GM19455 (cell line): ENCODE data around the gene MAP4.

Source experiments
- ATAC-seq: cut with Tn5 transposase; IDR thresholded peaks from one replicate; pipeline ENCODE4 v1.9.1; 2021; ENCODE audit not compliant: unreplicated experiment

MAP4 gene

DNA sequence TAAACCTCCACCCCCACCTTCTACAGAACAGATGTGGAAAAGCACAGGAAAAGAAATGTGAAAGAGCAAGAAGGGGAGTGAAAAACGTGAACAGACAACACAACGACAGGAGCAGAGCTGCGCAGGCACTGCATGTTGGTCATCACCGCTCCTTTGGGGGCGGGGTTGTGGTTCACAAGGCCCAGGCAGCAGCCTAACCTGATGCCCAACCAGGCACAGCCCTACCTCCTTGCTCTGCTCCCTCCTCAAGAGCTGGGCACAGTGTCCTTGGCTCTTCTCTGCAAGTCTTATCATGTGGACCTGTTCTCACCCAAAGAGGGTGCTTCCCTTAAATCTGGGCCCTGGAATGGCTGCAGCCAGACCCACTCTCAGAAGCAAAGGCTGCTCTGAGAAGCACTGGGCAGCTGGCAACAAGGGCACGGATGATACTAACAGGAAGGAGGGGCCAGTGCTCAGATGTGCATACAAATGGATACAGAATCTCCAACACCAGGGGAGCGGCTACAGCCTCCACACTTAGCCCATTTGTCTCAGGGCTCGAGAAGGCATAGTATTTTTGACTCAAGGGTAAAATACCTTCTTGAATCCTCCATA is 148.7 kb downstream of the MAP4 start:
- no peak for ATAC-seq

DNA sequence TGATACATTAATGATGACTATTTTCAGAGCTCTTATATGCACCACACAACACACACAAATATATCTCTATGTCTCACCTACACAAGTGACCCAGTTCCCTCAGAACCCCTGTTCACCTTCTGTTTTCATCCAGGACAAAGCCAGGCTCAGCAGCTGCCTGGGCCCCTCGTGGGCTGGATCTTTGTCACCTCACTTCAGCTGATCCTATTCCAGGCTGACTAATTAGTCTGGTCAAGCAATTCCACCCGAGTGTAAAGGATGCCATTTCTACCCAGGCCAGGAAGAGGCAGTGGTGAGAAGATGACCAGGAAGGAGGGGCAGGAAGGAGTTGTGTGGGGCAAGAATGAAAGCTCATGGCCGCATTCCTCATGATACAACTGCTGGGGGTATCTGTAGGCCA is 151.0 kb downstream of the MAP4 start:
- ATAC-seq: no peak

DNA sequence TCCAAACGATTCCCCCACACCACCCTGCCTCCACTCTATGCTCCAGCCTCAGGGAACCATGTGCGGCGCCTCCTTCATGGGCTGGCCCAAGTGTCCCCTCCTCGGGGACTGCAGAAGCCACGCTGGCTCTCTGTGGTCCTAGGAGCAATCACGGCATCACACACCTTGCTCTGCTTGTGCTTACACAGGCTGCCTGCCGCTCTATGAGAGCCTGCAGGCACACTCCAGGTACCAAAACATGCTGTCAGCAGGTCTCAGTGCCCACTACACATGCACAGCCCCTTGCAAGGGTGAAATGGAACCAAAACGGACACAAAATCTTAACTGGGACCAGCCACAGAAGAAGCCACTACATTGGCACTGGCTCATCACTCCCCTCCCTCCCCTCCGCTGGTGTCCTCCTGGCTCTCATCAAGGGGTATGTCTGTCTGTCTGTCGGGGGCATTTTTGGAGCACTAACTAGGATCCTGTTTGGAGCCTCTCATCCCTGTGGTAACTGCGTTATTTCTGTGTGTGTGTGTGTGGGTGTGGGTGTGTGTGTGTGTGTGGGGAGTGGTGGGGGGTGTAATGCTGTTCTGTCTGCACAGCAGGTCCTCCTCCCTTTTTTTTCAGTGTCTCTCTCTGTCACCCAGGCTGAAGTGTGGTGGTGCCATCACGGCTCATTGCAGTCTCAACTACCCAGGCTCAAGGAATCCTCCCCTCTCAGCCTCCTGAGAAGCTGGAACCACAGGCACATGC is 152.7 kb downstream of the MAP4 start:
- ATAC-seq: no peak

DNA sequence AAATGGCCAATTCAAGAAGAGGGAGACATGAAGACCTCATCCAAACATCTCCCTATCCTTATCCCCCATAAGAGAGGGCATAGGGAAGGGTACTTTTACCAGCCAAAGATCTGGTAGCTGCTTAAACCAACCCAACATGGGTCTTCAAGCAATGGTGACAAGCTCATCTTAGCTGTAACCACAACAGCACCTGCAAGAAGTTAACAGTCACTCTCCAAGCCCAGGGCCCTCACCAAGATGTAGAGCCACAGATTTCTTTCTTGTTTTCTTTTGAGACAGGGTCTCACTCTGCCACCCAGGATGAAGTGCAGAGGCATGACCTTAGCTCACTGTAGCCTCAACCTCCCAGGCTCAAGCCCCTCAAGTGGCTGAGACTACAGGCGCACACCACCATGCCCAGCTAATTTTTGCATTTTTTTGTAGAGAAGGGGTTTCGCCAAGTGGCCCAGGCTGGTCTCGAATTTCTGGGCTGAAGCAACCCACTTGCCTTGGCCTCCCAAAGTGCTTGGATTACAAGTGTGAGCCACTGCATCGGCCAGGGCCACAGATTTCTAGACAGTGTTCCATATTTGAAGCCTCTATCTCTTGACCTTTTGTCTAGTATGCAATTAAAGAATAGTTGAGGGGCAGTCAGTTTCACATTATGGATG is 156.1 kb downstream of the MAP4 start:
- ATAC-seq: no peak

DNA sequence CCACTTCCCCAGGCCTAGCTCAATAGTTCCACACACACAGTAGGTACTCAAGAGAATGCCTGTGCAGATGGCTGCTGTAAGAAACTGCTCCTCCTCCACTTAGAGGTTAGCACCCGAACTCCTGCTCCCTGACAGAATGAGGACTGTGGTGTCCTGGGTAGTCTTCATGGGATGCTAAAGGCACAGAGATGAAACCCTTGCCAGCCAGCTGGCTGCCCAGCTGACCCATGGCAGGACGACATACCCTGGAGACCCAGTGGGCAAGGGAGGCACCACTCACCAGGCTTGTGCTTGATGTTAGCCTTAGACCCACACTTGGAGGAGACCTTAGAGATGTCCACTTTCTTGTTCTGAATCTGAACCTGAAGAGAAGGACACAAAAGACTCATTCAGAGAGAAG is 159.1 kb downstream of the MAP4 start:
- no peak for ATAC-seq

- no peak for ATAC-seq
Measured at GRCh38 chr3:47856669-47857068, 159.5 kb downstream of the MAP4 start.

DNA sequence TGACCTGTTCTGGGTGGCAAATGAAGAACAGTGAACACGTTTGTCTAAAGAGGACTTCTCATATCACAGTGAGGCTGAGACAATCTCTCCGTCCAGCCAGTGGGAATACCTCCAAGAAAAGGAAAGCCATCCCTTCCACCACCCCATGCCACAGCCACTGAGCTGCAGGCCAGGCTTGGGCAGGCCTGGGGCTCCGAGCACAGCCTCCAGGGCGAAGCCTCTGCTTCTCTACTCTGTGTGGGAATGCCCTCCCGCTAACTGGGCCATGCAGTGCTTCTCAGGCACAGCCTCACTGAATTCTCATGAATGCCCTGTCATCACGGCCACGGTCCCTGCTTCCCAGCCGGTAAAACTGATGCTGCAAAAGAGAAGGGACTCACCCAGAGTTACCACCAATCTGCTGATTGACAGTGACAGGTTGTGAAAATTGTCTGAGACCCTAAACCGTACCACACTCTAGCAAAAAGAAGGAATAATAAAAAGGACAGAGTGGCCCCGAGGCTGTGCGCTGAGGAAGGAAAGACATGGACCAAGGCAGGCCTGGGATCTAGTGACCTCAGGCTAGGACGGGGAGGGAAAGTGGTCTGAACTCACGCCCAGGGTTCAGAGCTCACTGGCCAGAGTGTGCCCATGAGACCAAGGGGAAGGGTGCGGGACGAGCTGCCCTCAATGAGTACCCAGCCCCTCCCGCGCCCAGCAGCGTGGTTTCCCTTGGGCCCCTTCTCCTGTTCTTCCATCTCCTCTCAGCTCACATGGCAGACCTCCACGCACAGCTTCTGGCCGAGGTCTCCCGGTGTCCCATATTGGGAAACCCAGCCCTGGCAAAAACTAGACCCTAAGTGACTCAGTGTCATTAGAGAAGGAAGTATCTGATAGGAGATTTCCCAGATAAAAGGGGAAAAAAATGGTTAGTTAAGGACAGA is 160.5 kb downstream of the MAP4 start:
- no peak for ATAC-seq

- no peak for ATAC-seq
Measured at GRCh38 chr3:47854720-47855455, 161.3 kb downstream of the MAP4 start.

DNA sequence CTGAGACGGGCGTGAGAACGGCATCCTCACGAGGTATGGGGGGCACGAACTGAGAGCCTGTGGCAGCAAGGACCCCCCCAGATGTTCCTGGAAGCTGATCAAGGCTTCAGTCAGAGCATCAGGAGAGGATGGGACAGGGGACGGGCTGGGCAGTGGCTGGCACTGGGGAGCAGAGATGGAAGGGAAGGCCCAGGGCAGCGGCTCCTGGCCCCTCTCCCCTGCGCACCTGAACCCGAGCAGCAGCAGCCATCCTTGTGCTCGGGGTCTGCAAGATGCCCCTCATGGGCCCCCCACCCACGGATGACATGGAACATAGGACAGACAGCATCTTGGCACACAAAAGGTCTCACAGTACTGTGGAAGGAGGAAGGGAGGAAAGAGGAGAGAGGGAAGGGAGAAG is 161.9 kb downstream of the MAP4 start:
- ATAC-seq: no peak

GRCh38 chr3:47852604-47853602 is 163.3 kb downstream of the MAP4 start:
- ATAC-seq: no peak

GRCh38 chr3:47851888-47852603 is 164.2 kb downstream of the MAP4 start:
- no peak for ATAC-seq

DNA sequence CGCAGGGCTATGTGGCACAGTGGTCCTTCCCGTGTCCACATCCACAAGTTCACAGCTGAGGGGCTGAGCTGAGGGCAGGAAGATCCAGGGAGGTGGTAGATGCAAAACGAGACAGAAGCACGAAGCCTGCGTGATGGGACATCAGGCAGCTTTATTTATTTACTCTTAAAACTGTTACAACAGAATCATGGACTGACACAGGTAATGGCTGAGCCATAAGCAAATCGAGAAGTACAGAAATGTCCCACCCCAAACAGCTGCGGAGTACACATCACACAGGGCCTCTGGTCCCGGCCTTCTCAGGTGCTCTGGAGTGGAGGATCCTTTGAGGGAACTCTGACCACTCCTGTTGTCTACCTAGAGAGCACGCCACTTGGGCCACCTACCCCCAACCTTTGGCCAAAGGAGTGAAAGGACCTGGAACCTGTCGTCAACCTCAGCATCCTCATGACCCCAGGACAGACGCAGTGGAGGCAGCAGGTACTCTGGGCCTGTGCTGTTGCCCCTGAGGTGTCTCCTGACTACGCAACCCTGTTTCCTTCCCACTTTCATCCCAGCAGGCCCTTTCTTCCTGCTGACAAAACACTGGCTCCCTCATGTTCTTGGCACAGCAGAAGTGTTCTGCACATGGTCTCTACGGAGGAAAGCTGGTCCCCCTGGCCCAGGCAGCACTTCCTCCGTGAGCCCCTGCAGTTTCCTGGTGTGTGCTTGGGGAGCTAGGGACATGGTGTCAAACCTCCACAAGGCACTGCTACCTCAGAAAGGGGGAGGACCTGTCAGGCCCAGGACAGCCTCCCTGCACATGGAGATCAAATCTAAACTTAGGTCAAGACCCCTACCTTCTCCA is 165.4 kb downstream of the MAP4 start:
- ATAC-seq: no peak

DNA sequence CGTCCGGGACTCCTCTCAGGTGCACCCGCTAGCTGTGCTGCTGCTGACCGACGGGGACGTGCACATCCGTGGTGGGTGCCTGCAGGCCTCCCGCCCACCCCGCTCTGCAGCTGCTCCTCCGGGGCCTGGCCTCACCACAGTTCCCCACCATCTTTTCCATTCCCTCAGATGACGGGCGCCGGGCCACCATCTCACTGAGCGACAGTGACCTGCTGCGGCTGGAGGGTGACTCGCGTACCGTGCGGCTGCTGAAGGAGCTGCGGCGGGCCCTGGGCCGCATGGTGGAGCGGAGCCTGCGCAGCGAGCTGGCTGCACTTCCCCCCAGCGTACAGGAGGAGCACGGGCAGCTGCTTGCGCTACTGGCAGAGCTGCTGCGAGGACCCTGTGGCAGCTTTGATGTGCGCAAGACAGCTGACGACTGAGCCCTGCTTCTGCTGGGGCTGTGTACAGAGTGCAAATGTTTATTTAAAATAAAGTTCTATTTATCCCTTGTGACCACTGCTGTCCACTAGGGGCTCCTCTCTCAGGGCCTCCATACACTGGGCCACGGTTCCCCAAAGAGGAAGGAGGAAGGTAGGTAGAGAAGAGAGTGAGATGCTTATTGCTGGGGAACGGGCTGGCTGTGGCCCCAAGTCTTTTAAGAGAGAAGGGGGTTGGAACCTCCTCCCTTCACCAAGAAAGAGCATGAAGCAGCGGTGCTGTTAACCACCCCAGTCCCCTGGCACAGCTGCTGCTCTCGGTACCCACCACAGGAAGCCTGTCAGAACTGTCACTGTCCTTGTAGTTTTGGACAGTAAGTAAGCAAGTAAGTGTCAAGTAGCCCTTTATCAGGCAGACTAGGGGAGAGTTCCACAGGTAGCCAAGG is 166.3 kb downstream of the MAP4 start:
- no peak for ATAC-seq

- no peak for ATAC-seq
Measured at GRCh38 chr3:47849186-47849698, 167.0 kb downstream of the MAP4 start.

DNA sequence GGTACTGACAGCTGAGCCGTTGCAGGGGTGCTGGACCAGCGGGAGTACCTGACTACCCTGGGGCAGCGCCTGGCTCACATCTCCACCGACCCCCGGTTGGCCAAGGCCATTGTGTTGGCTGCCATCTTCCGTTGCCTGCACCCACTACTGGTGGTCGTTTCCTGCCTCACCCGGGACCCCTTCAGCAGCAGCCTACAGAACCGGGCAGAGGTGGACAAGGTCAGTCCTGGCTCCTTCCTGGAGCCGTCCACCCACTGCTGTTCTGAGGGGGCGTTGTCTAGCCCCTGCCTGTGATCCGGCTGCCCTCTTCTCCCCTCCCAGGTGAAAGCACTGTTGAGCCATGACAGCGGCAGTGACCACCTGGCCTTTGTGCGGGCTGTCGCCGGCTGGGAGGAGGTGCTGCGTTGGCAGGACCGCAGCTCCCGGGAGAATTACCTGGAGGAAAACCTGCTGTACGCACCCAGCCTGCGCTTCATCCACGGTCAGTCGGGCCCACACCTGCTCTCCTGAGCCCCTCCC is 167.6 kb downstream of the MAP4 start:
- ATAC-seq: no peak

GRCh38 chr3:47847801-47848518 is 168.3 kb downstream of the MAP4 start:
- no peak for ATAC-seq
